HCT116 (cell line): ENCODE results near the gene HIPK3. TPM values are rescaled to one million over a fixed set of nuclear protein-coding genes. Genes with fewer than 3 reads are reported as not detected.

ENCODE experiments used
- ATAC-seq: fragments of 200-7000 bp; cut with Tn5 transposase; 2 replicates; pipeline ENCODE4 v1.9.1; 2020; ENCODE audit warnings: mild to moderate bottlenecking, moderate library complexity
- BruUV-seq: library from RNA; stranded (reverse); fragments of 400-500 nt; replicated peaks from 2 replicates; lab custom pipeline; 2021; lab: Mats Ljungman, UMichigan
- CTCF ChIA-PET: fragments of 300-600 bp; sonication (Branson Sonifier 250); formaldehyde crosslinking; loops from one replicate; lab custom pipeline; 2021; ENCODE audit warnings: antibody characterized with exemption; lab: Charles Lee
- POLR2A ChIA-PET: fragments of 300-600, 350-600 bp; sonication (Branson Sonifier 250); formaldehyde crosslinking; loops from one replicate; lab custom pipeline; 2021; ENCODE audit warnings: antibody characterized with exemption; lab: Charles Lee
- RAD21 ChIA-PET, 2 experiments: fragments of 300-600 bp; sonication (Branson Sonifier 250); formaldehyde crosslinking; loops; one replicate each; lab custom pipeline; 2023; ENCODE audit warnings: low total read pairs in 2 of 2; ENCODE audit not compliant: uncharacterized antibody in 2 of 2, unreplicated experiment in 2 of 2, low non-redundant PET in 1 of 2; lab: Charles Lee
- DNase-seq: peaks from one replicate; pipeline ENCODE4 v3.0.0-alpha.2; 2010; ENCODE audit warnings: low read depth, low spot score
- H2AFZ ChIP-seq: fragments of 200-600 bp; shearing (Covaris generic), sonication (generic); 2 replicates; pipeline ENCODE4 v1.6.1; 2017; ENCODE audit warnings: low read depth, mixed run types, mixed read lengths, antibody characterized with exemption, low read length; ENCODE audit not compliant: poor library complexity, severe bottlenecking
- H3K27ac ChIP-seq: 2 replicates; pipeline ENCODE4 v1.5.1; 2012; ENCODE audit warnings: low read depth, low read length
- H3K27me3 ChIP-seq: fragments of 200-600 bp; sonication (generic); 2 replicates; pipeline ENCODE4 v1.6.1; 2016; ENCODE audit warnings: mixed run types, low read length, mixed read lengths; ENCODE audit not compliant: insufficient read depth
- H3K36me3 ChIP-seq, 2 experiments: fragments of 200-500 bp in 1 of 2; fragments of 200-600 bp in 1 of 2; sonication (Bioruptor generic) in 1 of 2; sonication (generic) in 1 of 2; 2 replicates each; pipeline versions ENCODE4 v1.5.1 to v1.6.1; 2014 to 2016; ENCODE audit warnings: low read length in 2 of 2, inconsistent platforms in 1 of 2, mixed read lengths in 1 of 2, mixed run types in 1 of 2; ENCODE audit not compliant: insufficient read depth in 2 of 2, control insufficient read depth in 1 of 2
- H3K4me1 ChIP-seq, 2 experiments: fragments of 200-600 bp in 1 of 2; sonication (generic) in 1 of 2; 2 replicates each; pipeline versions ENCODE4 v1.5.1 to v1.6.1; 2012 to 2017; ENCODE audit warnings: low read length in 2 of 2, inconsistent platforms in 1 of 2, mild to moderate bottlenecking in 1 of 2, mixed read lengths in 1 of 2, mixed run types in 1 of 2, moderate library complexity in 1 of 2; ENCODE audit not compliant: insufficient read depth in 2 of 2, control insufficient read depth in 1 of 2
- H3K4me2 ChIP-seq: fragments of 200-600 bp; sonication (generic); 2 replicates; pipeline ENCODE4 v1.6.1; 2017; ENCODE audit warnings: mixed run types, low read length, mixed read lengths
- H3K4me3 ChIP-seq, 2 experiments: fragments of 200-600 bp in 1 of 2; sonication (generic) in 1 of 2; replicated peaks in 1 of 2; 2 replicates each; pipeline ENCODE4 v1.5.1; 2011 to 2016; ENCODE audit warnings: low read length in 2 of 2, control low read depth in 1 of 2, low read depth in 1 of 2, mild to moderate bottlenecking in 1 of 2, mixed read lengths in 1 of 2, mixed run types in 1 of 2
- H3K79me2 ChIP-seq: fragments of 200-600 bp; sonication (generic); 2 replicates; pipeline ENCODE4 v1.6.1; 2017; ENCODE audit warnings: mild to moderate bottlenecking, mixed run types, low read length, moderate library complexity, mixed read lengths; ENCODE audit not compliant: insufficient read depth
- H3K9ac ChIP-seq: fragments of 200-600 bp; sonication (generic); 2 replicates; pipeline ENCODE4 v1.6.1; 2016; ENCODE audit warnings: low read length, mixed read lengths
- H3K9me2 ChIP-seq: fragments of 200-600 bp; sonication (generic), shearing (Covaris generic); 2 replicates; pipeline ENCODE4 v1.6.1; 2017; ENCODE audit warnings: mixed run types, mild to moderate bottlenecking, moderate library complexity; ENCODE audit not compliant: insufficient read depth
- H3K9me3 ChIP-seq, 2 experiments: fragments of 200-500 bp in 1 of 2; fragments of 200-600 bp in 1 of 2; sonication (Bioruptor generic) in 1 of 2; sonication (generic) in 1 of 2; 2 replicates each; pipeline ENCODE4 v1.6.1; 2014 to 2017; ENCODE audit warnings: low read length in 2 of 2, mixed read lengths in 2 of 2, inconsistent platforms in 1 of 2, low read depth in 1 of 2, mild to moderate bottlenecking in 1 of 2, mixed run types in 1 of 2, moderate library complexity in 1 of 2; ENCODE audit not compliant: control insufficient read depth in 1 of 2, insufficient read depth in 1 of 2
- H4K20me1 ChIP-seq: fragments of 200-600 bp; sonication (generic), shearing (Covaris generic); 2 replicates; pipeline ENCODE4 v1.6.1; 2017; ENCODE audit warnings: mixed run types, mild to moderate bottlenecking, moderate library complexity; ENCODE audit not compliant: insufficient read depth
- ATF3 ChIP-seq: IDR thresholded peaks from 2 replicates; pipeline ENCODE4 v1.6.1; 2012
- CBX3 ChIP-seq: IDR thresholded peaks from 2 replicates; pipeline ENCODE4 v1.6.1; 2012; ENCODE audit warnings: low read depth
- CEBPB ChIP-seq: IDR thresholded peaks from 2 replicates; pipeline ENCODE4 v1.6.1; 2012; ENCODE audit warnings: low read depth
- CTCF ChIP-seq, 3 experiments: fragments of 200-600 bp in 1 of 3; sonication (generic) in 1 of 3; IDR thresholded peaks in 2 of 3; conservative IDR thresholded peaks in 1 of 3; 2 replicates each; pipeline ENCODE4 v1.5.1; 2012 to 2017; ENCODE audit warnings: low read depth in 2 of 3, low read length in 2 of 3, antibody characterized with exemption in 1 of 3, borderline replicate concordance in 1 of 3, control low read depth in 1 of 3, mild to moderate bottlenecking in 1 of 3, mixed read lengths in 1 of 3, mixed run types in 1 of 3, moderate library complexity in 1 of 3; ENCODE audit not compliant: insufficient read depth in 1 of 3
- EGR1 ChIP-seq: IDR thresholded peaks from 2 replicates; pipeline ENCODE4 v1.6.1; 2012; ENCODE audit warnings: low read depth
- EZH2 ChIP-seq: fragments of 200-600 bp; sonication (generic); IDR thresholded peaks from 2 replicates; pipeline ENCODE4 v1.6.1; 2017; ENCODE audit warnings: antibody characterized with exemption, mixed run types
- EZH2phosphoT487 ChIP-seq: fragments of 200-600 bp; IDR thresholded peaks from 2 replicates; pipeline ENCODE4 v1.6.1; 2018; ENCODE audit warnings: antibody characterized with exemption, borderline replicate concordance
- JUND ChIP-seq: IDR thresholded peaks from 2 replicates; pipeline ENCODE4 v1.6.1; 2012
- POLR2A ChIP-seq: IDR thresholded peaks from 2 replicates; pipeline ENCODE4 v1.7.0; 2011; ENCODE audit warnings: borderline replicate concordance; ENCODE audit not compliant: insufficient read depth, insufficient read length; ENCODE audit errors: extremely low read depth
- RAD21 ChIP-seq: IDR thresholded peaks from 2 replicates; pipeline ENCODE4 v1.6.1; 2012; ENCODE audit warnings: low read depth, mild to moderate bottlenecking
- REST ChIP-seq: IDR thresholded peaks from 2 replicates; pipeline ENCODE4 v1.6.1; 2012; ENCODE audit warnings: low read depth
- SIN3A ChIP-seq: IDR thresholded peaks from 2 replicates; pipeline ENCODE4 v1.6.1; 2012; ENCODE audit warnings: low read depth
- SP1 ChIP-seq: IDR thresholded peaks from 2 replicates; pipeline ENCODE4 v1.6.1; 2012; ENCODE audit warnings: low read depth
- SRF ChIP-seq: IDR thresholded peaks from 2 replicates; pipeline ENCODE4 v1.6.1; 2012; ENCODE audit warnings: low read depth
- ZBTB33 ChIP-seq: IDR thresholded peaks from 2 replicates; pipeline ENCODE4 v1.6.1; 2011; ENCODE audit warnings: mild to moderate bottlenecking, low read length, moderate library complexity; ENCODE audit not compliant: insufficient replicate concordance; ENCODE audit errors: extremely low read depth
- ZFX ChIP-seq: fragments of 450-650 bp; IDR thresholded peaks from 2 replicates; pipeline ENCODE4 v1.6.1; 2017
- ZNF274 ChIP-seq: fragments of 200-500 bp; sonication (Bioruptor generic); IDR thresholded peaks from 2 replicates; pipeline ENCODE4 v1.6.1; 2014; ENCODE audit warnings: mild to moderate bottlenecking, low read depth, low read length, inconsistent platforms
- intact Hi-C: fragments of 100-400 bp; cut with micrococcal nuclease; formaldehyde crosslinking; loops from 2 replicates; pipeline ENCODE4 v1.10.0; 2022
- total RNA-seq: library from RNA; stranded (reverse); gene quantifications from one replicate; pipeline ENCODE4 v1.2.1, GENCODE V29; 2021; ENCODE audit not compliant: unreplicated experiment
- TF ChIP-seq, protein P1 (sequence below): IDR thresholded peaks from 2 replicates; pipeline ENCODE4 v1.6.1; 2012

HIPK3 gene
- total RNA-seq, 1 experiment from 2014 or later: 35.2 TPM

DNA sequence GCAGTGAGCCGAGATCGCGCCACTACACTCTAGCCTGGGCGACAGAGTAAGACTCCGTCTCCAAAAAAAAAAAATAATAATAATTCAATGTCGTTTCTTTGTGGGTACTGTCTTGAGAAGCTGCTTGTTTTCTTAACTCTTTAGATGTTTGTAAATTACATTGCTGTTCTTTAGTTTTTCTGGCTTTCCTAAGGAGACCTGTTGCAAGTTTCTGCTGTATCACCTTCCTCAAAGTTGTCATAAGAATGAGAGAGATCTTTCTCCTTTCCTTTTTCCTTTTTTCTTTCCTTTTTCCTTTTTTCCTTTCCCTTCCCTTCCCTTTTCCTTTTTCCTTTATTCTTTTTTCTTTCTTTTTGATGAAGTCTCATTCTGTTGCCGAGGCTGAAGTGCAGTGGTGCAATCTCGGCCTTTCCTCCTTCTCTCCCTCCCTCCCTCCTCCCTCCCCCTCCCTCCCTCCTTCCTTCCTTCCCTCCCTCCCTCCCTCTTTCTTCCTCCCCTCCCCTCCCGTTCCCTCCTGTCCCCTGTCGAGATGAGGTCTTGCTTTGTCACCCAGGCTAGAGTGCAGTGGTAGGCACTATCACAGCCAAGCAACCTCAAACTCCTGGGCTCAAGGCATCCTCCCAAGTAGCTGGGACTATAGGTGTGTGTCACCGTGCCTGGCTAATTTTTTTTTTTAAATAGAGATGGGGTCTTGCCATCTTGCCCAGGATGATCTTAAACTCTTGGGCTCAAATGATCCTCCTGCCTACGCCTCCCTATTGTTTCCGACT is 15.3 kb downstream of the HIPK3 start:
- no peak for ATAC-seq
- no TSS peak for BruUV-seq
- Histone ChIP-seq H3K9me2 (no peaks in the 10 kb centered on the region), H3K9ac (no peak overlapping the region), H3K79me2 (peaks cover 86% of the 10 kb centered on the region), H3K27me3 (no peaks in the 10 kb centered on the region), H3K36me3 (no peaks in the 10 kb centered on the region), H3K27ac (no peak overlapping the region), H3K9me3 (no peaks in the 10 kb centered on the region), H3K4me3 (no peak overlapping the region), H4K20me1 (peaks cover 4% of the 10 kb centered on the region), H2AFZ (no peak overlapping the region), H3K4me1 (peaks cover 12 to 26% of the 10 kb centered on the region in 2 experiments), H3K4me2 (no peak overlapping the region)
- ChIA-PET RAD21 (no interaction called here), CTCF (no interaction called here), POLR2A (no interaction called here)
- TF ChIP-seq SP1 (no peak), SRF (no peak), CEBPB (no peak), EZH2phosphoT487 (no peak), JUND (no peak), ZFX (no peak), POLR2A (no peak), SIN3A (no peak), CBX3 (no peak), REST (no peak), ATF3 (no peak), EGR1 (no peak), ZBTB33 (no peak), EZH2 (no peak), ZNF274 (no peak), CTCF (IDR thresholded peaks at IDR 0.05 in 2 of 3, conservative IDR thresholded peaks at IDR 0.05 in 1 of 3; ENCODE audit: borderline replicate concordance in 1 of 3, insufficient read depth in 1 of 3, low read depth in 2 of 3, low read length in 2 of 3) (no peak), RAD21 (no peak)
- TF ChIP-seq, protein P1, sequence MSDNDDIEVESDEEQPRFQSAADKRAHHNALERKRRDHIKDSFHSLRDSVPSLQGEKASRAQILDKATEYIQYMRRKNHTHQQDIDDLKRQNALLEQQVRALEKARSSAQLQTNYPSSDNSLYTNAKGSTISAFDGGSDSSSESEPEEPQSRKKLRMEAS: no peak
- no peak for DNase-seq
- intact Hi-C loops: no loop called here
